Stomach (tissue), 9 donors: ENCODE data around the gene NUP85. TPM values are rescaled to one million over a fixed set of nuclear protein-coding genes. Genes with fewer than 3 reads are reported as not detected.

Experiments
- DNase-seq, 2 donors: peaks; one replicate each; pipeline versions ENCODE4 v3.0.0 to v3.0.0-alpha.2; 2013 to 2019
- H3K27ac ChIP-seq, 5 donors: fragments of 200-600 bp in 4 of 5; sonication (generic) in 4 of 5; one replicate each; pipeline ENCODE4 v1.5.1; 2013 to 2019; ENCODE audit warnings: mild to moderate bottlenecking in 1 of 5, moderate library complexity in 1 of 5
- H3K27me3 ChIP-seq, 3 donors: fragments of 200-600 bp; sonication (generic); one replicate each; pipeline ENCODE4 v1.5.1; 2017 to 2019; ENCODE audit warnings: mixed run types in 1 of 3
- H3K36me3 ChIP-seq, 4 donors: fragments of 200-600 bp; sonication (generic); 1 replicate in 3 of 4; 2 replicates in 1 of 4; pipeline ENCODE4 v1.5.1; 2016 to 2019
- H3K4me1 ChIP-seq, 4 donors: fragments of 200-600 bp; sonication (generic); one replicate each; pipeline ENCODE4 v1.5.1; 2016 to 2019
- H3K4me3 ChIP-seq, 4 donors: fragments of 200-600 bp; sonication (generic) in 3 of 4; one replicate each; pipeline ENCODE4 v1.5.1; 2016 to 2019; ENCODE audit warnings: mild to moderate bottlenecking in 1 of 4
- H3K9me3 ChIP-seq, 4 donors: fragments of 200-600 bp; sonication (generic); one replicate each; pipeline ENCODE4 v1.5.1; 2016 to 2019
- EP300 ChIP-seq: sonication (generic); formaldehyde crosslinking; IDR thresholded peaks from one replicate; pipeline ENCODE4 v1.6.1; 2017; ENCODE audit warnings: antibody characterized with exemption
- POLR2A ChIP-seq, 4 donors: fragments of 450-650 bp; IDR thresholded peaks; one replicate each; pipeline ENCODE4 v1.6.1; 2016; ENCODE audit warnings: antibody characterized with exemption in 4 of 4, control low read depth in 2 of 4, mild to moderate bottlenecking in 1 of 4, moderate library complexity in 1 of 4
- POLR2AphosphoS5 ChIP-seq, 3 donors: sonication (generic); formaldehyde crosslinking; IDR thresholded peaks; one replicate each; pipeline ENCODE4 v1.6.1; 2016; ENCODE audit warnings: antibody characterized with exemption in 3 of 3
- WGBS, 5 donors: extraction: QIAGEN DNeasy Blood & Tissue Kit in 3 of 5; methylation state at CpG; one replicate each; pipeline versions ENCODE4 v1.1.5 to v1.1.7; 2013 to 2018; 5-methylcytosine and 5-hydroxymethylcytosine counted together
- intact Hi-C: fragments of 100-400 bp; cut with DNase I; formaldehyde crosslinking; loops from one replicate; pipeline ENCODE4 v1.15.1; 2023; ENCODE audit warnings: low total_unique reads
- polyA plus RNA-seq, 3 donors: library from polyadenylated mRNA; stranded (reverse); fragments of 200-250 nt; gene quantifications; one replicate each; pipeline ENCODE4 v1.2.3, GENCODE V29; 2013
- total RNA-seq, 5 donors: library from RNA; depleted of rRNA; stranded (reverse); fragments of >200 nt; gene quantifications; one replicate each; pipeline versions ENCODE4 v1.1.0 to v1.2.3, GENCODE V29; 2014 to 2016
- TF ChIP-seq, protein P1 (sequence below), 7 experiments: fragments of 450-650 bp in 4 of 7; fragments of 200-600 bp in 3 of 7; sonication (generic) in 3 of 7; IDR thresholded peaks; one replicate each; pipeline ENCODE4 v1.5.1; 2016 to 2019; ENCODE audit warnings: antibody characterized with exemption in 7 of 7, control low read depth in 2 of 7, mild to moderate bottlenecking in 1 of 7
- donor health status: healthy with polysubstance abuse.
- donor health status: Bipolar disorder and iron deficiency.
- donor health status: healthy.

The NUP85 gene
- total and polyA plus RNA-seq, 8 donors: 20.3 to 220 (median 33.2) TPM

DNA sequence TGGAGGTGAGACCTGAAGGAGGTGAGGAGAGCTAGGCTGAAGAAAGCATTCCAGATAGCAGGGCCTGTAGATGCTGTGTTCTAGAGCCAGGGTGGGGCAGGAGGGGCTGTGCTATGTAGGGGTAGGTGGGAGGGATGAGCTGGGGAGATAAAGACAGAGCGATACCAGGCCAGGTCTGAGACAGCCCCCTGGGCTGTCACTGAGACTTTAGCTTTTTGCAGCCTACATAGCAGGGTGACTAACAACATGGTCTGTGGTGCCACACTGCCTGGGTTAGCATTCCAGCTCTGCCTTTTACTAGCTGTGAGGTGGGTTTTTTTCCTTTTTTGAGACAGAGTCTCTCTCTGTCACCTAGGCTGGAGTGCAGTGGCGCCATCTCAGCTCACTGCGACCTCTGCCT, 14.3 kb downstream of the NUP85 start:
- TF ChIP-seq EP300 (no peak), POLR2A (IDR thresholded peaks at IDR 0.05) (no peak), POLR2AphosphoS5 (IDR thresholded peaks at IDR 0.05) (no peak)
- TF ChIP-seq, protein P1, sequence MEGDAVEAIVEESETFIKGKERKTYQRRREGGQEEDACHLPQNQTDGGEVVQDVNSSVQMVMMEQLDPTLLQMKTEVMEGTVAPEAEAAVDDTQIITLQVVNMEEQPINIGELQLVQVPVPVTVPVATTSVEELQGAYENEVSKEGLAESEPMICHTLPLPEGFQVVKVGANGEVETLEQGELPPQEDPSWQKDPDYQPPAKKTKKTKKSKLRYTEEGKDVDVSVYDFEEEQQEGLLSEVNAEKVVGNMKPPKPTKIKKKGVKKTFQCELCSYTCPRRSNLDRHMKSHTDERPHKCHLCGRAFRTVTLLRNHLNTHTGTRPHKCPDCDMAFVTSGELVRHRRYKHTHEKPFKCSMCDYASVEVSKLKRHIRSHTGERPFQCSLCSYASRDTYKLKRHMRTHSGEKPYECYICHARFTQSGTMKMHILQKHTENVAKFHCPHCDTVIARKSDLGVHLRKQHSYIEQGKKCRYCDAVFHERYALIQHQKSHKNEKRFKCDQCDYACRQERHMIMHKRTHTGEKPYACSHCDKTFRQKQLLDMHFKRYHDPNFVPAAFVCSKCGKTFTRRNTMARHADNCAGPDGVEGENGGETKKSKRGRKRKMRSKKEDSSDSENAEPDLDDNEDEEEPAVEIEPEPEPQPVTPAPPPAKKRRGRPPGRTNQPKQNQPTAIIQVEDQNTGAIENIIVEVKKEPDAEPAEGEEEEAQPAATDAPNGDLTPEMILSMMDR (IDR thresholded peaks at IDR 0.05): no peak
- no peak for DNase-seq
- Histone ChIP-seq H3K4me1 (no peaks in the 10 kb centered on the region), H3K36me3 (peaks cover 31 to 100% (median 96%) of the 10 kb centered on the region in 4 donors), H3K9me3 (no peaks in the 10 kb centered on the region), H3K27me3 (no peaks in the 10 kb centered on the region), H3K4me3 (no peak overlapping the region), H3K27ac (no peak overlapping the region)
- intact Hi-C loops: no loop called here
- WGBS, 5 donors: 94 to 100% (median 98%) methylated on average over 3 of the region's 3 CpGs

DNA sequence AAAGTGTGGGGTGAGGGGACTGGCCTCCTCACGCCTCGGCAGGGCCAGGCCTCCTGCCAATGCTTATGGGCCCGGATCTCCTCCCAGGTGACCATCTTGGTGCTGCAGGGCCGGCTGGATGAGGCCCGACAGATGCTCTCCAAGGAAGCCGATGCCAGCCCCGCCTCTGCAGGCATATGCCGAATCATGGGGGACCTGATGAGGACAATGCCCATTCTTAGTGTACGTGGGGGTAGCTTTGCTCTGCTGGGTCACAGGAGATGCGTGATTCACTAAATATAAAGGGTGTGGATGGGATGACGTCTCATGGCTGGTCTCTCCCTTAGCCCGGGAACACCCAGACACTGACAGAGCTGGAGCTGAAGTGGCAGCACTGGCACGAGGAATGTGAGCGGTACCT, 19.5 kb downstream of the NUP85 start:
- H3K27ac ChIP-seq: no peak overlapping the region
- TF ChIP-seq EP300 (no peak), POLR2A (IDR thresholded peaks at IDR 0.05) (no peak), POLR2AphosphoS5 (IDR thresholded peaks at IDR 0.05) (no peak)
- TF ChIP-seq, protein P1 (IDR thresholded peaks at IDR 0.05): no peak
- intact Hi-C loops: no loop called here
- H3K36me3 ChIP-seq: peaks cover 44 to 96% (median 92%) of the 10 kb centered on the region in 4 donors
- WGBS, 5 donors: 79 to 86% (median 81%) methylated on average over 10 to 14 of the region's 14 CpGs
- H3K4me3 ChIP-seq: no peak overlapping the region
- no peak for DNase-seq
- H3K4me1 ChIP-seq: peaks cover 0 to 11% (median 2%) of the 10 kb centered on the region in 4 donors
- H3K27me3 ChIP-seq: no peaks in the 10 kb centered on the region
- H3K9me3 ChIP-seq: no peaks in the 10 kb centered on the region

DNA sequence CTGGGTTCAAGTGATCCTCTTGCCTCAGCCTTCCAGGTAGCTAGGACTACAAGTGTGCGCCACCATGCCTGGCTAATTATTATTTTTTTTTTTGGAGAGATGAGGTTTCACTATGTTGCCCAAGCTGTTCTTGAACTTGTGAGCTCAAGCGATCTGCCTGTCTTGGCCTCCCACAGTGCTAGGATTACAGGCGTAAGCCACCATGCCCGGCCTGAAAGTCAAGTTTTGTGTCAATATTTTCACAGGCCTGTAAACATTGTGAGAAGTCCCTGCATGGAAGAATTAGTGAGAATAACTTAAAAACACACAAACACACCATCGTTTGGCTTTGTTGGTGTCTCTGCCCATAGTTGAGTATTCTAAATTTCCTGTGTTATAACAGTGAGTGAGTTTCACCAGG, 22.2 kb downstream of the NUP85 start:
- TF ChIP-seq, protein P1 (IDR thresholded peaks at IDR 0.05): no peak
- TF ChIP-seq EP300: no peak
- no peak for TF ChIP-seq POLR2AphosphoS5 (IDR thresholded peaks at IDR 0.05)
- TF ChIP-seq POLR2A (IDR thresholded peaks at IDR 0.05): no peak
- no peaks in the 10 kb centered on the region for H3K9me3 ChIP-seq
- 49 to 66% (median 60%) methylated on average over 5 of the region's 5 CpGs for WGBS, 5 donors
- H3K27me3 ChIP-seq: no peaks in the 10 kb centered on the region
- no peak overlapping the region for H3K4me3 ChIP-seq
- H3K4me1 ChIP-seq: peaks cover 0 to 11% (median 2%) of the 10 kb centered on the region in 4 donors
- H3K36me3 ChIP-seq: peaks cover 65 to 96% (median 96%) of the 10 kb centered on the region in 4 donors
- no peak for DNase-seq
- intact Hi-C loops: no loop called here
- H3K27ac ChIP-seq: peak overlapping the region in 1 of 5 donors; percentile 48

DNA sequence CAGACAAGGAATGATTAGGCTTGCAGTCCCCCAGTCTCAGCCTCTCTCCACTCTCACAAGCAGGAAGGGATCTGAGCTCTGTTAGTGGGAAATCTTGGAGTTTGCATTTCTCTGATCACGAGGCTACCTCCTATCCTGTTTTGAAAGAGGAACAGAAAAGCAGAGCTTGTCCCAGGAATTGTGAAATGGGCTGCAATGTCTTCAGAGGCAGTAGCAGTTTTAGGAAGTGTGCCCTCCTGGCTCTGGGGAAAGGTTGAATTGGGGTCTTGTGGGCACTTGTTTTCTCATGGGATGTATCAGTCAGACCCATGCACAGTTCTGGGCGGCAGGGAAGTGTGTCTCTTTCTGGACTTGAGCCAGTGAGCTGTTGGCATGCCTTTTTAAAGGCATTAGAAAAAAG, 22.8 kb downstream of the NUP85 start:
- TF ChIP-seq, protein P1 (IDR thresholded peaks at IDR 0.05): no peak
- TF ChIP-seq POLR2AphosphoS5 (IDR thresholded peaks at IDR 0.05) (no peak), POLR2A (IDR thresholded peaks at IDR 0.05) (no peak), EP300 (no peak)
- no peak for DNase-seq
- WGBS, 5 donors: 38 to 64% (median 48%) methylated on average over 2 of the region's 2 CpGs
- no peaks in the 10 kb centered on the region for H3K27me3 ChIP-seq
- no peak overlapping the region for H3K4me3 ChIP-seq
- H3K27ac ChIP-seq: peak overlapping the region in 4 of 5 donors; percentile 20 to 54 (median 32)
- peaks cover 69 to 96% (median 96%) of the 10 kb centered on the region in 4 donors for H3K36me3 ChIP-seq
- intact Hi-C loops: no loop called here
- H3K9me3 ChIP-seq: no peaks in the 10 kb centered on the region
- peaks cover 0 to 11% (median 2%) of the 10 kb centered on the region in 4 donors for H3K4me1 ChIP-seq
